ENCODE data around the gene C20orf204.

- no peak for TF ChIP-seq POLR2AphosphoS5 (IDR thresholded peaks at IDR 0.05)
- no peak for TF ChIP-seq CTCF (IDR thresholded peaks at IDR 0.05)
- no peak for TF ChIP-seq POLR2A (IDR thresholded peaks at IDR 0.05)
Measured at GRCh38 chr20:64015635-64016034, 20.3 kb upstream of the C20orf204 start.

Data from breast epithelium (tissue), 3 donors.